NCI-H146 (cell line): ENCODE data around the gene DCTN3.

ENCODE experiments used
- DNase-seq: peaks from one replicate; lab custom pipeline; 2025; lab: John Stamatoyannopoulos, UW

DCTN3 gene

DNA sequence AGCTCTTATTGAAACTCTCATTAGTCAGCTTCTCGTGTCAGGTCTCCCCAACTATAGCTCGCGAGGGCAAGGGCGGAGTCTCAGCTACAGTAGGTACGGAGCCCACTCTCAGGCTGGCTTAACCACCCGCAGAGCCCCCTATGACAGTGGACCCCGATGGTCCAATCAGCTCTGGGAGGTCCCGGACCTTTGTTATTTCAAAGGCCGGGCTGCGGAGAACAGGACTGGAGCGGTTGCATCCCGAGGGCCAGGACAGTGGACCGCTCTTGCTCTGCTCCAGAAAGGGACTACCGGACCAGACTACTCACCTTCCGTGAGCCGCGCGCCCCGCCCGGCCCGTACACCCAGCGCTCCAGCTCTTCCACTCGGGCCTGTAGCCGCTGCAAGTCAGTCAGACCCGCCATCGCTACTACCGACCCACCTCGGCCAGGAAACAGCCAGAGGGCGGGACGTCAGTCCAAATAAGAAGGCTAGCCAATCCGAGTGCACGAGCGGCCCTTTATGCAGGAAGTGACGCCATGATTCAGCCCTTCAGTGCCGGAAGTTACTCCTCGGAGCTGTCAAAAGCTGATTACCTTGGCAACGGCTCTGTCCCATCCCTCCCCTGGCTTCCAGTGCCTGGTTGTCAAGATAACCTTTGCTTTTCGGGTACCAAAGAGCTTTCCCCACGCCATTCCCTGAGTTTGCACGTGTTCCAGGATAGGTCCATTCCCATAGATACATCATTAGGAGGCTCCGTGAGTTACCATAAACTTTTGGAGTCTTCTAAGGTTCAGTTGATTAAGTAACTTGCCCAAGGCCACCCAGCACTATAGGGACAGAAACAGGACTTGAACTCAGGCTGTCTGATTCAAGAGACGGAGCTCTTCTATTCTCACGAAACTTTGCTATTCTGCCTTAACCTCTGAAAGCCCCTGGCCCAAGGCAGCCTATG is at the start of gene DCTN3:
Gene DCTN3 (minus strand): TSS at position 435 of the 934 bp plus-strand sequence. CDS start 31 bp downstream, at position 404.
- peak; percentile 97 for DNase-seq

DNA sequence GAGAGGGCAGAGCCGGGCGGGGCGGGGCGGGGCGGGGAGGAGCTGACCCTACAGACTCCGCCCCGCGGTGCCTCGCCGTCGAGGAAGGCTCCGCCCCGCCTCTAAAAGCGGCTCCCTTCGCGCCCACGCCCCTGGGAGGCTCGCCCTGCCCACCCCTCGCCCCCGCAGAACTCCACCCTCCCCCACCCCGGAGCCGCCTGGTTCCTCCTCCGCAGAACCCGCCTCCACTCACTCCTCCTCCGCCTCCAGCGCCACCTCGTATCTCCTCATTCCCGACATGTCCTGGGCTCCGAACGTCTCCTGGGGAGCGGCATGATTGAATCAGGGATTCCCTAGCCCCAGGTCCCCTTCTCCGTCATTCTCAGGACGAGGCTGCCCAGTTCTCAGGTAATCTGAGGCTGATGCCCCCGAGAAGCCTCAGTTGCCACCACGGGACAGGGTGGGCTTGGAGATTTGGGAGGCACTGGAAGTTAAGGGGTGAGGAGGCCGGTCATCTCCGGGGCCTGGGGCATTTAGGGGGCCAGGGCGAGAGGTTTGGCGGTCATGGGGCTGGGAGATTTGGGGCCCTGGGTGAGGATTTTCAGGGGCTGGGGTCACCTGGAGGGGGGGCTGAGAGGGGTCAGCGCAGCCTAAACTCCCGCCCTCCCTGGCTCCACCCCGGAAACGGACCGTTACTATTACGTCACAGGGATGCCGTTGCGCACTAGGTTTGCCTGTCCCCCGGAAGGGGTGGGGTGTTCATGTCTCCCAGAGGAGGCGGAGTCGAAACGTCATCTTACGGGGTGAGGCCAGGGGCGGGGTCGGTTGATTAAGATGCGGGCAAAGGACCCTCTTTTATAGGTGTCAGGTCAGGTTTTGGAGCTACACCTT is 45.3 kb upstream of the DCTN3 start:
- DNase-seq, result peak; percentile 98

DNA sequence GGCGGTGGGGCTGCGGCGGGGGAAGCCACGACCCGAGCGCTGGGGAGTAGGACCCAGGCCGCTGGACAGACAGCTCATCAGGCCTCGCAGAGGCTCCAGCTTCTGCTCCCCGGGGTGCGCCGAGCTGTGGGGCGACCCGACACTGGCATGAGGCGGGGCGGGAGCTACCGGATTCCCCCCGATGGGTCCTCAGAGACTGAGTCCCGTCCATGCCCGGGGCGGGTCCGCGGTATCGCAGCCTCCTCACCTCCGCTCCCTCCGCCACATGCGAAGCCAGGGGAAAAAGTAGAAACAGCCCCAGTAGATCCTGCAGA is 44.7 kb upstream of the DCTN3 start:
- DNase-seq, result no peak

DNA sequence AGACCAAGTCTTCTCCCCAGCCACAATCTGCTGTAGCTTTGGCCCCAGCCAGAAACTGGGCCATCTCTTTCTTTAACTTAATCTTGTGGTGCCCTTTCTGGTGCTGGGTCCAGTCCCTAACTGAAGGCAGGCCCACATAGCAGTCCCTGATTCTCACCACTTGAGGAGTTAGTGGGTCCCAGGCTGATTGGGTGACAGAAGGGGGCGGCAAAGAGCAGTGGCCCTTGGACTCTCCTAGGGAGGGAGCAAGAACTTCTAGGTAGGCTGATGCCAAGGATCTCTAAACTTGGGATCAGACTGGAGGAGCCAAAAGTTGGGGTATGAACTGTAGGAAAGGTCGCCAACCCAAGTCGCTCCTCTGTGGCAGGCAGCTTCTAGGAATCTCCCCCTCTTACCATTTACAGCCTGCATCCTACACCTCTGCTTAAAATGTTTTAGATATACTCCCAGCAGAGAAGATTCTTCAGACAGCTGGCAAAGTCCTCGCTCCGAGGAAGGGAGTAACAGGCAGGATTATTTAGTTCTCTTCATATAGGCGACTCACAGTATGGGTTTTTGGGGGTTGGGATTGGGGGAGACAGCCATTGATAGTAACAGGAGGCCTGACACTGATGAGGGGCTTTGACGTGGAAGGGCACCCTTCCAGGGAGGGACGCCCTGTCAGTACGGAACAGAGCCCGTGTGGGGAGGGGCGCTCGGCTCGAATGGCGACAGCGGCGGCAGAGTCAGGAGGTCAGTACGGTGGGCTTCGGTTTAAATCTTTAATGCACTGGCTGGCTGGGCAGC is 44.2 kb upstream of the DCTN3 start:
- DNase-seq, result peak; percentile 65

DNA sequence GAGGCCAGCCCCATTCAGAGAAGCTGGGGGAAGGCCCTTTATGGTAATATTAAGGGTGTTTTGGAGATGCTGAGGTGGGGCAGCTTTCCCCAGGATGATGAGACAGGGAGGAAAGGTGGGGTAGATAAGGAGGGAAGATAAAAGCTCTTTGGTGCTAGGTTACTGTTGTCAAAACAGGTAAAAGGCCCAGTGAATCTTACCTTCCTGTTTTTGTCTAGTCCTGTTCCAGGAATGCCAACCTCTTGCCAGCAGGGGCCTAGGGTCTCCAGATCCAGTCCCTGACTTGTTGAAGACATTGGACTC is 43.0 kb upstream of the DCTN3 start:
- no peak for DNase-seq

DNA sequence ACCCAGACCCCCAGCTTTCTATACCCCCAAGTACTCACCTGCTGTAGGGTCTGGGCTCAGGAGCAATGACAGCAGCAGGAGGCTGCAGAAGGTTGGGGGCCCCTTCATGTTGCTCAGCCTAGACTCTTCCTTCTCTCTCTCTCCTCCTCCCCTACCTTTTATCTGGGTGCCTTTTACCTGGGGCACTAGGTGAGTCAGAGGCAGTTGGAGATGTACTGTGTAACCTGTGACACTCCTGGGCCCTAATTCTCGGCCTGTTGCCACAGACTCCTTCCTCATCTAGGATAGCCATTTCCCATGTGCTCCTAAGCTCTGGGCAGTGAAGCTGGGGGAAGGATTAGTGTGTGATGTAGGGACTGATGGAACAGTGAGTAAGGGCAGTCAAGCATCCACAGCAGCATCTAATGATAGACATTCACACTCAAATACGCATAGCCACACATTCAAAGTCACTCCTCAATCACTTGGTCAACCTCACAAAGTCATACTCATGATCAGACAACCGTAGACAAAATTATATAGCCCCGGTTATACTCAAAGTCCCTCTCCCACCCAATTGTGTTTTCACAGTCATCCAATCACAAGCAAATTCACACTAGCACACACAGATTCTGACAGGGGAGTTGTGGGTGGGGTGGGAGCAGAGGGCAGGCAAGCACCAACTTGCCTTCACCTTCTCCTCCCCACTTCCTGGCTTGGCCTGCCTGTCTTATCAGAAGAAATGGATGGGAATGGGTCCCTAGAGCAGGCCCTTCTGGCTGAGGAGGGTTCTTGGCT is 42.4 kb upstream of the DCTN3 start, which contains the start of gene CCL27:
Gene CCL27 (minus strand): TSS at position 132 of the 777 bp plus-strand sequence. CDS start 24 bp downstream, at position 108.
- DNase-seq, result no peak

DNA sequence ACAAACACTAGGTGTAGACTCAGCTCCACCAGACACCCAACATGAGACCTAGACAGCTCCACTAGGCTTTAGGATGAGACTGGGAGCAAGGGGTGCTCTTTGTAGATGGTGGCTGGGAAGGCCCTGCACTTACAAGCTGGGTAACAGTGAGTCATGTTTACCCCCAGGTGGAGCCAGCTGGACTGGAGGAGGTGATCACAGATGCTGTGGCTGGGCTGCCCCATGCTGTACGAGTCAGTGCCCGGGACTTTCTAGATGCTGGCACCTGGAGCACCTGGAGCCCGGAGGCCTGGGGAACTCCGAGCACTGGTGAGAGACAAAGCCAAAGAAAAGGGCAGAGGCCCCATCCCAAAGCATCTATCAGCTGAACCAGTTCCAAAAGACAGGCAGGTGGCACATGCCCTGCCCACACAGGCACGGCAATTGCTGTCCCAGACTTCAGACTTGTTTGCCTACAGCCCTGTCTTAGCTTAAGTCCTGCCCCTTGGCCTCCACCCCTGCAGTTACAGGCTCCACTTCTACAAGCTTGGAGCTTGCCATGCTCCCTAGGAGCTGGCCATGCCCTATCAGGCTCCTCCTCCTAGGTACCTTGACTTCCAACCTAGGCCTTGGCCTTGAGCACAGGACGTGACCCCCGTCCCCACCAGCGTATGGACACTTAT is 39.4 kb upstream of the DCTN3 start:
- DNase-seq, result peak; percentile 32

DNA sequence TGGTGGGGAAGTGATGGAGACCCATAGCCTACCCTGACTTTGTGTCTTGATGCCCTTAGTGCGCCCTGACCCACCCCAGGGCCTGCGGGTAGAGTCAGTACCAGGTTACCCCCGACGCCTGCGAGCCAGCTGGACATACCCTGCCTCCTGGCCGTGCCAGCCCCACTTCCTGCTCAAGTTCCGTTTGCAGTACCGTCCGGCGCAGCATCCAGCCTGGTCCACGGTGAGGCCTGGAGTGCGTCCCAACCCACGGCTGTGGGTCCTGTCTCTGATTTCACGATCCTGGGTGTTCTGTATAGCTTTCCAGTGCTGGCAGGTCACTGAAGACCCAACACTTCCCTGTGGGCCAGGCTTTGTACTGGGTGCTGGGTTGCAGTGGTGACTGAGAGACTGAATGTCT is 38.2 kb upstream of the DCTN3 start:
- no peak for DNase-seq

DNA sequence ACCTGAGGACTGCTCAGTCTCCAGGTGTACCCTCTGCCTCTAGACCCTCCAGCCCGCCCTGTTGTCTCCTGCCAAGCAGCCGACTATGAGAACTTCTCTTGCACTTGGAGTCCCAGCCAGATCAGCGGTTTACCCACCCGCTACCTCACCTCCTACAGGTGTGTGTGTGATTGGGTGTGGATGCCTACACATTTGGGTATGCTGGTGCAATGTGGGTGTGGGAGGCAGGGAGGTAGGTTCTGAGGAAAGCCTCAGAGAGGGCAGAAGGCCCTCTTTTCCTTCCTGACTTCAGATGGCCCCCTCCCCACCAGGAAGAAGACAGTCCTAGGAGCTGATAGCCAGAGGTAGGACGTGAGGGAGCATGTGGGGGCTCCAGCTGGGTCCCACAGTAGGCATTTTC is 36.7 kb upstream of the DCTN3 start:
- no peak for DNase-seq

DNA sequence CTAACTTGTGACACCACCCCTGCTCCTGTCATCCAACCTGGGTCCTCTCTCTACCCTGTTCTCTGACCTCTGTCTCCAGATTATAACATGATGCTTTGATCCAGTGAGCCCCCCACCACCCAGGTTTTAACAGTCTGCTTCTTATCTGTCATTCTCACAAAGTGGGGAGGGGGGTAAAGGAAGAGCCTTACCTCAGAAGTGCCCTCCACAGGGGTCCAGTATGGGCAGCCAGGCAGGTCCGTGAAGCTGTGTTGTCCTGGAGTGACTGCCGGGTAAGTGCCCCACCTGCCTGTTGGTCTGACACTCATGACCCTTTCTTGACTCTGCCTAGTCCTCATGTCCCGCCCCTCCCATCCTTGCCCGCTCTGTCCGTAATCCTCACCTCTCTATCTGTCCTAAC is 35.1 kb upstream of the DCTN3 start:
- DNase-seq, result no peak

DNA sequence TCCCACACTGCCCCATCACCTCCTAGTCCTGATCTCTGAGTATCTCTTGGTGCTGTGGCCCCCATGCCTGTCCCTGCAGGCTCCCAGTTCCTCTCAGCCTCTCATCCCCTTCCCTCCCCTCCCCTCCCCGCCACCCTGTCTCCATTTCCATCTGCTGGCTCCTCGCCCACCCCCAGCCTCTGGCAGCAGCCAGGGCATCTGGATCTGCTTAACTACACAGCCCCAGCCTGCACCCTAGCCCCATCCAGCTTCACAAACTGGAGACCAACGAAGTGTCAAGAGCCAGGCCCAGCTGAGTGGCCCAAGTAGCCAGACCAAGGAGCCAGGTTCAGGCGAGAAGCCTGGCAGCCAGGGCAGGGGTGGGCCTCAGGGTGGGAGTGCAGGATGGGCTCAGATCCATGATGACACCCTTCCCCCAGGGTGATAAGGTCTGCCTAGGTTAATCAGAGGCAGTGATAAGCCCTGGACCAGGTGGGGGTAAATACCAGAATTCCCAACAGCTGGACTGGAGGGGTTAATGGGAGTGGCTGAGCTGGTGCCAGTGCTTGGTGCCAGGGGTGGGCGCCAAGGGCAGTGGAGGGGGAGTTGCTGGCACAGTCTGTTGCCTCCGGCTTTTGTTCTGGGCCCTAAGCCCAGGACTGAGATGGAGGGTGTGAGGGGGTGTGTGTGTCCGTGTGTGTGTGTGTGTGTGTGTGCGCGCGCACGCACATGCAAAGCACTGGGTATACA is 34.2 kb upstream of the DCTN3 start:
- DNase-seq, result no peak

DNA sequence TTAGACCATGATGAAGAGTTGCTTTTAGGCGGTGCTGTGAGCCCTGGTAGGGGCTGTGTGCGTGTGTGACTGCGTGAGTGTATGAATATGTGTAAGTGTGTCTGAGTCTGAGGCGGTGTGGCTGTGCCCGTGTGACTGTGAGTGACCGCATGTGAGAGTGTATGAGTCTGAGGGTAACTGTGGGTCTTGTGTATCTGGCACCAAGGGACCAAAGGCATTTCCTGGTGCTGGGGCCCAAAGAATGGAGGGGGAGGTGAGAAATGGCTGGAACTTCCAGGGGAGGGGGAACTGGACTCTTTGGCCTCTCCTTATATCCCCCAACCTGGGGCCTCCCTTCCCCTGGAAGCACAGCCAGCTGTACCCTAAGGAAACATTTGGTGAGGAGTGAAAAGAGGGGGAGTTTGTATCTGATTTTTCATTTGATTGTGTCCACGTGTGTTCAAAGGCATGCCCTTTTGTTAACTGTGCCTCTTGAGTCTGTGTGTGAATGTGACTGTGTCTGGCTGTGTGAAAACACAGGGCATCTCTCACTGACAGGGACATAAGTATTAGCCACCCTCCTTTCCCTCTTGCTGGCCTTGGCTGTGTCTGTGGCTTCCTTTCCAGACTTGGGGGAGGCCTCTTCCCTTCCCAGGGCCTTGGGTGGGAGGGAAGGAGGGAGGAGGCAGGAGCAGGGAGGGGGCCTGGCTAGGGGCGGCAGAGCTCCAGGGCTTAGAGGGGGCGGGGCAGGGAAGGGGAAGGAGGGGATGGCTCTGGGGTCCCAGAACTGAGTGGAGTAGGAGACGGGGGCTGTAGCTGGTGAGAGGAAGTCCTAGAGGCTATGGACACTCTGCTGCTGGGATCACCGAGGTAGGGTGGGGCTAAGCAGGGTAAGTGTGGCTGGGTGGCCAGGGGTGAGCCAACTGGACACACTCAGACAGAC is 33.1 kb upstream of the DCTN3 start:
- DNase-seq, result no peak

DNA sequence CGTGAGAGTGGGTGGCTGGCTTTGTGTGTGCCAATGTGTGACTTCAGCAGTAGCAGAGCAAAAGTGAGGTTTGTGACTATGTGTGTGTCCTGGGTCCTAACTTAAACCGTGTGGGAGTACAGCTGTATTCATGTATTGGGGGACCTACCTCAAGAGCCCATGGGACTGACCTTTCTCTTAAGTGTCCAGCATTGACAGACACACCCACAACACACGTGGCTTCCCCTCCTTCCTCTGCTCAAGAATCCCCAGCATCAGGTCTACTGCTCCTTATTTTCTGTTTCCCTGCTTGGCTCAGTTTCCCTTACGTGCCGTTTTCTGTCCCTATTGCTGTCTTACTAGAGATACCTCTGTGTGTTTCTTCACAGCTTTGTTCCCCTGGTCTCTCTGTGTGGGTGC is 32.3 kb upstream of the DCTN3 start:
- no peak for DNase-seq

DNA sequence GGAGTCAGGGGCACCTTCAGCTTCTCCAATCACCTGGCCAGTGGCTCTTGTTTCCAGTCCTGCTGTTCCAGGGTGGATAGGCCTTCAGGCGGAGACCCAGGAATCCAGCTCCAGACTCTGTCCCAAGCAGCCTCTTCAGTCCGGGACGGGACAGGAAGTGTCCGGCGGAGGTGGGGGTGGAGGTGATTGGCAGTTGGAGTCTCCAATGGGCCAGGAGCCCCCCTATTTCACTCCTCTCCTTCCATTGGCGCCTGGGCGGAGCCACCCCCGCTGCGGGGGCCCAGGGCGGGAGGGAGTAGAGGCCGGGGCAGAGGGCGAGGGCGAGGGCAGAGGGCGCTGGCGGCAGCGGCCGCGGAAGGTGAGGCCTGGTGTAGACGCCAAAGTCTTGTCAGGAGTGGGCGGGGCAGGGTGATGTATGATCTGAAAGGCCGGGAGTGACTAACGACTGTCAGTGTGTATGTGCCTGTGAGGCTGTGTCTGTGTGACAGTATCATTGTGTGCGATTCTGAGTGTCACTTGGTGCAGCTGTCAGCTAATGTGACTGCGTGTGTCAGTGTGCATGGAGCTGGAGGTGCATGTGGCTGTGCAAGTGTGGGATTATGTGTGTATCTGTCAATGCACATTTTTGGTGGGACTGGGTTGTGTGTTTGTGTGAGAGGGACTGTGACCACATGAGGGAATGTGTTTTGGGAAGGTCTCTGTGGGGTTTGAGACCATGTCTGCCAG is 31.7 kb upstream of the DCTN3 start, which contains the start of gene IL11RA:
Gene IL11RA (plus strand): TSS at position 310 of the 726 bp plus-strand sequence. CDS start 3,033 bp downstream, outside the sequence.
- peak; percentile 19 for DNase-seq

DNA sequence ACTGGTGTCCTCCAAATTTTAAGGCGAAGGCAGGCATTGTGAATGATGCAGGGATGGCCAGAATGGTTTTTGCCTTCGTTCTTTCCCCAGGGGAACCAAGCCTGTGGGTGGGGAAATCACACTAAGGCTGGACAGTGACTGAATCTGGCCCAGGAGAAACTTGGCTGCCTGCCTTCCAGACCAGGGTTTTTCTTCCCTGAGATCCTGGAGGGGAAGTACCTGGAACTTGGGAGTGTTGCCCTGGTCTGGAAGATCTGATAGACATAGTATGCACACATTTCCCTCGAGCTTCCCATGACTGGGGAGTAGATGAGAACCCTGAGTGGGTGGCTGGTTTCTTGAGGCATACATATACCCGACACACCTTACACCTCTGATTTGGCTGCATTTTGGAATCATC is 31.0 kb upstream of the DCTN3 start:
- DNase-seq, result no peak

DNA sequence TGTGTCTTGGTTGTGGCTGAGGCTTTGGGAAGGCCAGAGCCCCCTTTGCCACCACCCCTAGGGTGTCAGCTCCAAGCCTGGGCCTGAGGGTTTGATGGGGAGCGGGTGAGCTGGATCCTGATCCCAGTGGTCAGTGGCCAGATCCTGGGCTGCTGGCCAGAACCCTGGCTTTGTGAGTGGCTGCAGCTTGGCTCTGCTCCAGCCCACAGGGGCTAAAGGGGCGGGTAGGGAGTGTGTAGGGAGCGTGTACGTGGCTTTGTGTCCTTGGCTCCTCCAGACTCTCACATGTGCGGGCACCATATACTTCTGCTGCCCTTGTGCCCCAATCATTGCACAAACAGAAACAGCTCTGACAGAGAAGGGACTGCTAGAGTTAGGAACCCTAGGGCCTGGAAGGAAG is 30.5 kb upstream of the DCTN3 start:
- DNase-seq, result no peak

DNA sequence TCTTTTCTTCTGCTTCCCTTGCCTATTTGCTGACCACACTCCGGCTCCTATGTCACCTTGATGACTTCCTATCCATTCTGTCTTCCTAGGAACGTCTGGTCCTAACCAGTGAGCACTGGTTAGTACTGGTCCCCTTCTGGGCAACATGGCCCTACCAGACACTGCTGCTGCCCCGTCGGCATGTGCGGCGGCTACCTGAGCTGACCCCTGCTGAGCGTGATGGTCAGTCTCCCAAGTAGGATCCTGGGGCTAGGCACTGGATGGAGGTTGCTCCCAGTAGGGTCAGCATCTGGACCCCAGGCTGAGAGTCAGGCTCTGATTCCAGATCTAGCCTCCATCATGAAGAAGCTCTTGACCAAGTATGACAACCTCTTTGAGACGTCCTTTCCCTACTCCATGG is 28.4 kb upstream of the DCTN3 start:
- DNase-seq, result no peak

DNA sequence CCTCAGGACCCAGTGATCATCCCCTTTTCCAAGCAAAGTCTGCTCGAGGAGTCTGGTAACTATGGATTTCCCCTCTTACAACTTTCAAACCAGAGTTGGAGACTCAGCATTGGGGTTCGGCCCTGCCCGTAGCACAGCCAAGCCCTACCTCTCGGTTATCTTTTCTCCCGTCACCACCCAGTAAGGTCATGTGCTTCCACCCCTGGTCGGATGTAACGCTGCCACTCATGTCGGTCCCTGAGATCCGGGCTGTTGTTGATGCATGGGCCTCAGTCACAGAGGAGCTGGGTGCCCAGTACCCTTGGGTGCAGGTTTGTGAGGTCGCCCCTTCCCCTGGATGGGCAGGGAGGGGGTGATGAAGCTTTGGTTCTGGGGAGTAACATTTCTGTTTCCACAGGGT is 27.4 kb upstream of the DCTN3 start:
- DNase-seq, result no peak

DNA sequence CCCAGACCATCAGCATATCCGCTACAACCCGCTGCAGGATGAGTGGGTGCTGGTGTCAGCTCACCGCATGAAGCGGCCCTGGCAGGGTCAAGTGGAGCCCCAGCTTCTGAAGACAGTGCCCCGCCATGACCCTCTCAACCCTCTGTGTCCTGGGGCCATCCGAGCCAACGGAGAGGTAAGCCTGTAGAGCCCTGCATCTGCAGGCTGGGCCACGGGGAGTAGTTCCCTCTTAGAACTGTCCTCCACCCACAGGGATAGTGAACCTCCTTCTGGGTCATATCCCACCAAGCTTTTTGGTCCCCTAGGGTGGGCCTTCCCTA is 26.7 kb upstream of the DCTN3 start:
- no peak for DNase-seq
